ENCODE results near the gene LRRC8C.

- TF ChIP-seq CTCF (conservative IDR thresholded peaks at IDR 0.05; ENCODE audit: low read length) (no peak), EZH2phosphoT487 (IDR thresholded peaks at IDR 0.05; ENCODE audit: borderline replicate concordance) (no peak)
Measured at GRCh38 chr1:89723144-89723543, 90.2 kb downstream of the LRRC8C start.
